Body of pancreas (tissue), 4 donors: ENCODE data around the gene UBR3.

Source experiments
- CTCF ChIP-seq, 7 experiments: fragments of 450-650 bp in 4 of 7; fragments of 200-600 bp in 3 of 7; sonication (generic) in 3 of 7; IDR thresholded peaks; one replicate each; pipeline ENCODE4 v1.5.1; 2016 to 2019; ENCODE audit warnings: antibody characterized with exemption in 7 of 7
- POLR2A ChIP-seq, 3 donors: fragments of 450-650 bp; IDR thresholded peaks; one replicate each; pipeline ENCODE4 v1.6.1; 2016; ENCODE audit warnings: antibody characterized with exemption in 3 of 3, mild to moderate bottlenecking in 2 of 3

- no peak for TF ChIP-seq CTCF (IDR thresholded peaks at IDR 0.05)
- TF ChIP-seq POLR2A (IDR thresholded peaks at IDR 0.05) = no peak
Measured at GRCh38 chr2:169834401-169834800, 7.1 kb downstream of the UBR3 start.
